HG03175 (cell line): Measurements from ENCODE around the gene CCDC154.

ENCODE experiments used
- ATAC-seq: cut with Tn5 transposase; IDR thresholded peaks from one replicate; pipeline ENCODE4 v1.9.1; 2021; ENCODE audit warnings: mild to moderate bottlenecking, moderate library complexity; ENCODE audit not compliant: unreplicated experiment

CCDC154 gene

GRCh38 chr16:1438229-1439057 lies 5.9 kb downstream of the CCDC154 start:
- no peak for ATAC-seq

- ATAC-seq = no peak
Measured at GRCh38 chr16:1437606-1438005, 6.8 kb downstream of the CCDC154 start.

GRCh38 chr16:1436731-1437355 lies 7.5 kb downstream of the CCDC154 start:
- ATAC-seq = no peak

- ATAC-seq = no peak
Measured at GRCh38 chr16:1435921-1436697, 8.2 kb downstream of the CCDC154 start.

- ATAC-seq = no peak
Measured at GRCh38 chr16:1434644-1435592, 9.4 kb downstream of the CCDC154 start.

GRCh38 chr16:1433756-1434155 lies 10.6 kb downstream of the CCDC154 start:
- ATAC-seq = no peak

GRCh38 chr16:1433263-1433560 lies 11.1 kb downstream of the CCDC154 start:
- no peak for ATAC-seq

- no peak for ATAC-seq
Measured at GRCh38 chr16:1432388-1433262, 11.7 kb downstream of the CCDC154 start.

GRCh38 chr16:1431497-1432270 lies 12.7 kb downstream of the CCDC154 start:
- ATAC-seq = no peak

- no peak for ATAC-seq
Measured at GRCh38 chr16:1430759-1431496, 13.4 kb downstream of the CCDC154 start, which contains the start of gene PERCC1. TSS of gene PERCC1 (plus strand) at chr16:1431078. CDS start at chr16:1432594, 1,516 bp downstream.

GRCh38 chr16:1430214-1430758 lies 14.1 kb downstream of the CCDC154 start:
- no peak for ATAC-seq

- ATAC-seq = no peak
Measured at GRCh38 chr16:1429631-1430030, 14.7 kb downstream of the CCDC154 start.

GRCh38 chr16:1429012-1429411 lies 15.3 kb downstream of the CCDC154 start:
- no peak for ATAC-seq

GRCh38 chr16:1428511-1428910 lies 15.8 kb downstream of the CCDC154 start:
- ATAC-seq = no peak

- ATAC-seq = no peak
Measured at GRCh38 chr16:1427473-1428461, 16.6 kb downstream of the CCDC154 start.

- no peak for ATAC-seq
Measured at GRCh38 chr16:1426734-1427471, 17.5 kb downstream of the CCDC154 start.
